ENCODE measurements around the gene GNG4.
"Not testable (repeated sequence)": the region's sequence is repeated elsewhere in the genome, so short reads cannot be mapped to it uniquely, and the experiment has no call there.

GNG4 gene

GRCh38 chr1:235599536-235599935 is 50.0 kb downstream of the GNG4 start:
- no peak overlapping the region for H3K9ac ChIP-seq (ENCODE audit: low read length)
- no peaks in the 10 kb centered on the region for H3K4me1 ChIP-seq (ENCODE audit: low read length)
- TF ChIP-seq CTCF (IDR thresholded peaks at IDR 0.05; ENCODE audit: low read length) (no peak), EZH2phosphoT487 (IDR thresholded peaks at IDR 0.05; ENCODE audit: low read length) (no peak), EZH2 (optimal IDR thresholded peaks at IDR 0.05; ENCODE audit: low read depth, low read length) (no peak)
- H3K27me3 ChIP-seq (replicated peaks; ENCODE audit: insufficient read depth, low read length) = no peaks in the 10 kb centered on the region
- no peak overlapping the region for H2AFZ ChIP-seq (ENCODE audit: low read length)
- no peak overlapping the region for H3K4me3 ChIP-seq (ENCODE audit: low read length)
- no peaks in the 10 kb centered on the region for H3K36me3 ChIP-seq (replicated peaks; ENCODE audit: insufficient read depth, low read length)
- H4K20me1 ChIP-seq (ENCODE audit: insufficient read depth, low read length) = no peaks in the 10 kb centered on the region
- no peak for DNase-seq
- no peak overlapping the region for H3K4me2 ChIP-seq (ENCODE audit: low read depth, low read length)
- no peaks in the 10 kb centered on the region for H3F3A ChIP-seq (ENCODE audit: insufficient read depth, low read length)
- no peaks in the 10 kb centered on the region for H3K79me2 ChIP-seq (ENCODE audit: low read length)
- H3K9me3 ChIP-seq (replicated peaks; ENCODE audit: insufficient read depth, low read length) = no peaks in the 10 kb centered on the region
- no peak overlapping the region for H3K27ac ChIP-seq (ENCODE audit: low read length)
- no peaks in the 10 kb centered on the region for H3K9me2 ChIP-seq (replicated peaks; ENCODE audit: insufficient read depth, low read length)

GRCh38 chr1:235597867-235598553 is 51.6 kb downstream of the GNG4 start:
- DNase-seq = no peak

GRCh38 chr1:235595079-235595478 is 54.5 kb downstream of the GNG4 start:
- Histone ChIP-seq H3K36me3 (replicated peaks; ENCODE audit: insufficient read depth, low read length) (no peaks in the 10 kb centered on the region), H3K27ac (ENCODE audit: low read length) (no peak overlapping the region), H4K20me1 (ENCODE audit: insufficient read depth, low read length) (no peaks in the 10 kb centered on the region), H3F3A (ENCODE audit: insufficient read depth, low read length) (no peaks in the 10 kb centered on the region), H3K4me2 (ENCODE audit: low read depth, low read length) (no peak overlapping the region), H3K9ac (ENCODE audit: low read length) (no peak overlapping the region), H3K79me2 (ENCODE audit: low read length) (no peaks in the 10 kb centered on the region), H3K4me1 (ENCODE audit: low read length) (no peaks in the 10 kb centered on the region), H3K27me3 (replicated peaks; ENCODE audit: insufficient read depth, low read length) (no peaks in the 10 kb centered on the region), H3K9me3 (replicated peaks; ENCODE audit: insufficient read depth, low read length) (no peaks in the 10 kb centered on the region), H3K4me3 (ENCODE audit: low read length) (no peak overlapping the region), H3K9me2 (replicated peaks; ENCODE audit: insufficient read depth, low read length) (no peaks in the 10 kb centered on the region), H2AFZ (ENCODE audit: low read length) (no peak overlapping the region)
- DNase-seq = no peak
- no peak for TF ChIP-seq EZH2 (optimal IDR thresholded peaks at IDR 0.05; ENCODE audit: low read depth, low read length)
- TF ChIP-seq EZH2phosphoT487 (IDR thresholded peaks at IDR 0.05; ENCODE audit: low read length) = no peak
- no peak for TF ChIP-seq CTCF (IDR thresholded peaks at IDR 0.05; ENCODE audit: low read length)

More at GRCh38 chr1:235597867-235598553, 51.6 kb downstream of the GNG4 start:
- no peak overlapping the region for H3K27ac ChIP-seq (ENCODE audit: low read length)
- H2AFZ ChIP-seq (ENCODE audit: low read length) = no peak overlapping the region
- no peaks in the 10 kb centered on the region for H3K36me3 ChIP-seq (replicated peaks; ENCODE audit: insufficient read depth, low read length)
- no peaks in the 10 kb centered on the region for H3K9me2 ChIP-seq (replicated peaks; ENCODE audit: insufficient read depth, low read length)
- TF ChIP-seq EZH2phosphoT487 (IDR thresholded peaks at IDR 0.05; ENCODE audit: low read length) (no peak), CTCF (IDR thresholded peaks at IDR 0.05; ENCODE audit: low read length) (peak; percentile 30)
- no peaks in the 10 kb centered on the region for H3K79me2 ChIP-seq (ENCODE audit: low read length)
- H3K9ac ChIP-seq (ENCODE audit: low read length) = no peak overlapping the region
- H4K20me1 ChIP-seq (ENCODE audit: insufficient read depth, low read length) = no peaks in the 10 kb centered on the region
- H3K9me3 ChIP-seq (replicated peaks; ENCODE audit: insufficient read depth, low read length) = no peaks in the 10 kb centered on the region
- H3K4me1 ChIP-seq (ENCODE audit: low read length) = no peaks in the 10 kb centered on the region
- no peak overlapping the region for H3K4me3 ChIP-seq (ENCODE audit: low read length)
- H3K27me3 ChIP-seq (replicated peaks; ENCODE audit: insufficient read depth, low read length) = no peaks in the 10 kb centered on the region
- no peak overlapping the region for H3K4me2 ChIP-seq (ENCODE audit: low read depth, low read length)
- H3F3A ChIP-seq (ENCODE audit: insufficient read depth, low read length) = no peaks in the 10 kb centered on the region

- H2AFZ ChIP-seq (ENCODE audit: low read length); H4K20me1 ChIP-seq (ENCODE audit: insufficient read depth, low read length); H3K9me3 ChIP-seq (replicated peaks; ENCODE audit: insufficient read depth, low read length); H3K9ac ChIP-seq (ENCODE audit: low read length); H3K27ac ChIP-seq (ENCODE audit: low read length); H3K27me3 ChIP-seq (replicated peaks; ENCODE audit: insufficient read depth, low read length); H3K4me2 ChIP-seq (ENCODE audit: low read depth, low read length); H3K79me2 ChIP-seq (ENCODE audit: low read length); DNase-seq; H3K36me3 ChIP-seq (replicated peaks; ENCODE audit: insufficient read depth, low read length); H3F3A ChIP-seq (ENCODE audit: insufficient read depth, low read length); H3K4me3 ChIP-seq (ENCODE audit: low read length); H3K9me2 ChIP-seq (replicated peaks; ENCODE audit: insufficient read depth, low read length); H3K4me1 ChIP-seq (ENCODE audit: low read length): not testable (repeated sequence)
Measured at GRCh38 chr1:235594281-235594895, 55.2 kb downstream of the GNG4 start.
